ENCODE data around the gene AHR. TPM values are rescaled to one million over a fixed set of nuclear protein-coding genes. Genes with fewer than 3 reads are reported as not detected.

The AHR gene
- total RNA-seq, 1 donor from 2014 or later: 24.4 TPM

GRCh38 chr7:17302575-17303142 is 4.2 kb downstream of the AHR start:
- intact Hi-C loops (cut with micrococcal nuclease): loop anchor here (1.0 to 10.0 kb wide), 7 partner anchors 100 to 1202 kb away; no protein-coding TSS in a partner anchor
- peak overlapping the region; percentile 41 for H3K4me3 Mint-ChIP-seq

GRCh38 chr7:17304926-17305325 is 6.5 kb downstream of the AHR start:
- no peaks in the 10 kb centered on the region for H3K27me3 Mint-ChIP-seq
- no peak for TF ChIP-seq CTCF (IDR thresholded peaks at IDR 0.05)
- H3K9me3 Mint-ChIP-seq: no peaks in the 10 kb centered on the region
- H3K27ac Mint-ChIP-seq: peak overlapping the region; percentile 1
- peaks cover 1% of the 10 kb centered on the region for H3K36me3 Mint-ChIP-seq (ENCODE audit: low read depth)
- intact Hi-C loops (cut with micrococcal nuclease): loop anchor here (5.0 to 10.0 kb wide), 4 partner anchors 337 to 1200 kb away; no protein-coding TSS in a partner anchor
- POLR2A ChIA-PET: no interaction called here
- no peak overlapping the region for H3K4me3 Mint-ChIP-seq
- H3K4me1 Mint-ChIP-seq: peaks cover 43% of the 10 kb centered on the region
- CTCF ChIA-PET: interaction anchor here (0.7 to 2.0 kb wide), 3 partner anchors 296 to 607 kb away, joined by 3 to 6 read pairs (median 3); no protein-coding TSS in a partner anchor
- DNase-seq (no peak), ATAC-seq (ENCODE audit: low read depth) (no peak)

More at GRCh38 chr7:17302575-17303142, 4.2 kb downstream of the AHR start:
- H3K27me3 Mint-ChIP-seq: no peaks in the 10 kb centered on the region
- ChIA-PET CTCF (interaction anchor here (0.7 to 2.9 kb wide), 19 partner anchors 14 to 378 kb away, joined by 3 to 49 read pairs (median 4); no protein-coding TSS in a partner anchor), POLR2A (interaction anchor here (1.5 kb wide), 1 partner anchor 107 kb away, joined by 4 read pairs; no protein-coding TSS in a partner anchor)
- H3K9me3 Mint-ChIP-seq: peaks cover 5% of the 10 kb centered on the region
- no peak for TF ChIP-seq CTCF (IDR thresholded peaks at IDR 0.05)
- no peak for ATAC-seq (ENCODE audit: low read depth)
- peaks cover 51% of the 10 kb centered on the region for H3K4me1 Mint-ChIP-seq
- no peak overlapping the region for H3K27ac Mint-ChIP-seq
- peaks cover 5% of the 10 kb centered on the region for H3K36me3 Mint-ChIP-seq (ENCODE audit: low read depth)
- DNase-seq: no peak

GRCh38 chr7:17305387-17306171 is 7.1 kb downstream of the AHR start:
- Mint-ChIP-seq H3K27me3 (no peaks in the 10 kb centered on the region), H3K9me3 (no peaks in the 10 kb centered on the region), H3K4me1 (peaks cover 38% of the 10 kb centered on the region), H3K36me3 (ENCODE audit: low read depth) (peaks cover 1% of the 10 kb centered on the region), H3K4me3 (peak overlapping the region; percentile 3), H3K27ac (peak overlapping the region; percentile 1)
- ChIA-PET CTCF (interaction anchor here (0.7 to 2.0 kb wide), 3 partner anchors 297 to 607 kb away, joined by 3 to 6 read pairs (median 3); no protein-coding TSS in a partner anchor), POLR2A (no interaction called here)
- no peak for TF ChIP-seq CTCF (IDR thresholded peaks at IDR 0.05)
- intact Hi-C loops (cut with micrococcal nuclease): loop anchor here (10.0 kb wide), 1 partner anchor 1199 kb away; no protein-coding TSS in a partner anchor
- DNase-seq (no peak), ATAC-seq (ENCODE audit: low read depth) (no peak)

GRCh38 chr7:17307000-17307399 is 8.5 kb downstream of the AHR start:
- Mint-ChIP-seq H3K9me3 (no peaks in the 10 kb centered on the region), H3K27me3 (no peaks in the 10 kb centered on the region), H3K4me3 (no peak overlapping the region), H3K4me1 (peaks cover 33% of the 10 kb centered on the region), H3K36me3 (ENCODE audit: low read depth) (peaks cover 12% of the 10 kb centered on the region), H3K27ac (no peak overlapping the region)
- intact Hi-C loops (cut with micrococcal nuclease): loop anchor here (10.0 kb wide), 1 partner anchor 1198 kb away; no protein-coding TSS in a partner anchor
- DNase-seq (no peak), ATAC-seq (ENCODE audit: low read depth) (no peak)
- ChIA-PET POLR2A (interaction anchor here (1.4 kb wide), 1 partner anchor 8 kb away, joined by 4 read pairs; the partner anchor contains the start of gene AHR), CTCF (interaction anchor here (1.8 kb wide), 1 partner anchor 324 kb away, joined by 4 read pairs; no protein-coding TSS in a partner anchor)
- TF ChIP-seq CTCF (IDR thresholded peaks at IDR 0.05): no peak
